ENCODE data around the gene RPL4. TPM values are rescaled to one million over a fixed set of nuclear protein-coding genes. Genes with fewer than 3 reads are reported as not detected.

RPL4 gene
- total RNA-seq, 1 experiment from 2014 or later: 3,648 TPM

- TF ChIP-seq TP53 (CRISPR knock-in tag; IDR thresholded peaks at IDR 0.05): no peak
- no peak for TF ChIP-seq ZNF263 (CRISPR knock-in tag; IDR thresholded peaks at IDR 0.05; ENCODE audit: low read depth)
- no peak for TF ChIP-seq AR (CRISPR knock-in tag; IDR thresholded peaks at IDR 0.05)
- TF ChIP-seq CDX4 (CRISPR knock-in tag; IDR thresholded peaks at IDR 0.05; ENCODE audit: borderline replicate concordance): no peak
- TF ChIP-seq, protein P1, sequence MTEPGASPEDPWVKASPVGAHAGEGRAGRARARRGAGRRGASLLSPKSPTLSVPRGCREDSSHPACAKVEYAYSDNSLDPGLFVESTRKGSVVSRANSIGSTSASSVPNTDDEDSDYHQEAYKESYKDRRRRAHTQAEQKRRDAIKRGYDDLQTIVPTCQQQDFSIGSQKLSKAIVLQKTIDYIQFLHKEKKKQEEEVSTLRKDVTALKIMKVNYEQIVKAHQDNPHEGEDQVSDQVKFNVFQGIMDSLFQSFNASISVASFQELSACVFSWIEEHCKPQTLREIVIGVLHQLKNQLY (CRISPR knock-in tag; IDR thresholded peaks at IDR 0.05): no peak
- TF ChIP-seq ZNF423 (CRISPR knock-in tag; IDR thresholded peaks at IDR 0.05): no peak
- TF ChIP-seq MYBL2 (CRISPR knock-in tag; IDR thresholded peaks at IDR 0.05): no peak
- no peak for TF ChIP-seq ZNF416 (CRISPR knock-in tag; IDR thresholded peaks at IDR 0.05)
- no peak for TF ChIP-seq NFATC4 (CRISPR knock-in tag; IDR thresholded peaks at IDR 0.05)
- TF ChIP-seq FOXK1 (CRISPR knock-in tag; IDR thresholded peaks at IDR 0.05): no peak
- no peak for TF ChIP-seq SMAD3 (CRISPR knock-in tag; IDR thresholded peaks at IDR 0.05; ENCODE audit: borderline replicate concordance)
- no peak for TF ChIP-seq CREM (CRISPR knock-in tag; IDR thresholded peaks at IDR 0.05)
- no peak for TF ChIP-seq FOXP1 (CRISPR knock-in tag; IDR thresholded peaks at IDR 0.05; ENCODE audit: borderline replicate concordance)
- no peak for TF ChIP-seq ETV6 (CRISPR knock-in tag; IDR thresholded peaks at IDR 0.05)
- no peak for TF ChIP-seq TEAD1 (CRISPR knock-in tag; IDR thresholded peaks at IDR 0.05)
- TF ChIP-seq, protein P2, sequence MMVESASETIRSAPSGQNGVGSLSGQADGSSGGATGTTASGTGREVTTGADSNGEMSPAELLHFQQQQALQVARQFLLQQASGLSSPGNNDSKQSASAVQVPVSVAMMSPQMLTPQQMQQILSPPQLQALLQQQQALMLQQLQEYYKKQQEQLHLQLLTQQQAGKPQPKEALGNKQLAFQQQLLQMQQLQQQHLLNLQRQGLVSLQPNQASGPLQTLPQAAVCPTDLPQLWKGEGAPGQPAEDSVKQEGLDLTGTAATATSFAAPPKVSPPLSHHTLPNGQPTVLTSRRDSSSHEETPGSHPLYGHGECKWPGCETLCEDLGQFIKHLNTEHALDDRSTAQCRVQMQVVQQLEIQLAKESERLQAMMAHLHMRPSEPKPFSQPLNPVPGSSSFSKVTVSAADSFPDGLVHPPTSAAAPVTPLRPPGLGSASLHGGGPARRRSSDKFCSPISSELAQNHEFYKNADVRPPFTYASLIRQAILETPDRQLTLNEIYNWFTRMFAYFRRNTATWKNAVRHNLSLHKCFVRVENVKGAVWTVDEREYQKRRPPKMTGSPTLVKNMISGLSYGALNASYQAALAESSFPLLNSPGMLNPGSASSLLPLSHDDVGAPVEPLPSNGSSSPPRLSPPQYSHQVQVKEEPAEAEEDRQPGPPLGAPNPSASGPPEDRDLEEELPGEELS (CRISPR knock-in tag; IDR thresholded peaks at IDR 0.05): no peak
- no peak for TF ChIP-seq TCF7 (CRISPR knock-in tag; IDR thresholded peaks at IDR 0.05; ENCODE audit: low read depth)
- no peak for TF ChIP-seq KAT7 (CRISPR knock-in tag; IDR thresholded peaks at IDR 0.05; ENCODE audit: borderline replicate concordance)
- Mint-ChIP-seq H3K4me3 (no peak overlapping the region), H3K9me3 (no peaks in the 10 kb centered on the region), H3K27ac (peak overlapping the region; percentile 59), H3K36me3 (peaks cover 16% of the 10 kb centered on the region), H3K4me1 (peaks cover 59% of the 10 kb centered on the region), H3K27me3 (ENCODE audit: low read depth) (no peaks in the 10 kb centered on the region)
- ATAC-seq (no peak), DNase-seq (ENCODE audit: low spot score) (no peak)
- POLR2A ChIA-PET: interaction anchor here (0.5 kb wide), 1 partner anchor 51 kb away, joined by 4 read pairs; no protein-coding TSS in a partner anchor
- CTCF ChIA-PET: no interaction called here
These were observed 27.6 kb downstream of the RPL4 start for GRCh38 chr15:66477011-66477410.

GRCh38 chr15:66476535-66476934, 28.1 kb downstream of the RPL4 start:
- Mint-ChIP-seq H3K27ac (peak overlapping the region; percentile 59), H3K27me3 (ENCODE audit: low read depth) (no peaks in the 10 kb centered on the region), H3K9me3 (no peaks in the 10 kb centered on the region), H3K4me1 (peaks cover 63% of the 10 kb centered on the region), H3K36me3 (peaks cover 11% of the 10 kb centered on the region), H3K4me3 (no peak overlapping the region)
- no peak for ATAC-seq
- POLR2A ChIA-PET: interaction anchor here (0.5 kb wide), 1 partner anchor 51 kb away, joined by 4 read pairs; no protein-coding TSS in a partner anchor
- CTCF ChIA-PET: interaction anchor here (3.3 kb wide), 1 partner anchor 22 kb away, joined by 22 read pairs; the partner anchor contains the start of gene SNAPC5
- DNase-seq (ENCODE audit: low spot score): no peak
- no peak for TF ChIP-seq FOXJ3 (CRISPR knock-in tag; IDR thresholded peaks at IDR 0.05; ENCODE audit: borderline replicate concordance)
- TF ChIP-seq, protein P3, sequence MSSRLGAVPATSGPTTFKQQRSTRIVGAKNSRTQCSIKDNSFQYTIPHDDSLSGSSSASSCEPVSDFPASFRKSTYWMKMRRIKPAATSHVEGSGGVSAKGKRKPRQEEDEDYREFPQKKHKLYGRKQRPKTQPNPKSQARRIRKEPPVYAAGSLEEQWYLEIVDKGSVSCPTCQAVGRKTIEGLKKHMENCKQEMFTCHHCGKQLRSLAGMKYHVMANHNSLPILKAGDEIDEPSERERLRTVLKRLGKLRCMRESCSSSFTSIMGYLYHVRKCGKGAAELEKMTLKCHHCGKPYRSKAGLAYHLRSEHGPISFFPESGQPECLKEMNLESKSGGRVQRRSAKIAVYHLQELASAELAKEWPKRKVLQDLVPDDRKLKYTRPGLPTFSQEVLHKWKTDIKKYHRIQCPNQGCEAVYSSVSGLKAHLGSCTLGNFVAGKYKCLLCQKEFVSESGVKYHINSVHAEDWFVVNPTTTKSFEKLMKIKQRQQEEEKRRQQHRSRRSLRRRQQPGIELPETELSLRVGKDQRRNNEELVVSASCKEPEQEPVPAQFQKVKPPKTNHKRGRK (CRISPR knock-in tag; IDR thresholded peaks at IDR 0.05; ENCODE audit: borderline replicate concordance): no peak
- TF ChIP-seq, protein P4, sequence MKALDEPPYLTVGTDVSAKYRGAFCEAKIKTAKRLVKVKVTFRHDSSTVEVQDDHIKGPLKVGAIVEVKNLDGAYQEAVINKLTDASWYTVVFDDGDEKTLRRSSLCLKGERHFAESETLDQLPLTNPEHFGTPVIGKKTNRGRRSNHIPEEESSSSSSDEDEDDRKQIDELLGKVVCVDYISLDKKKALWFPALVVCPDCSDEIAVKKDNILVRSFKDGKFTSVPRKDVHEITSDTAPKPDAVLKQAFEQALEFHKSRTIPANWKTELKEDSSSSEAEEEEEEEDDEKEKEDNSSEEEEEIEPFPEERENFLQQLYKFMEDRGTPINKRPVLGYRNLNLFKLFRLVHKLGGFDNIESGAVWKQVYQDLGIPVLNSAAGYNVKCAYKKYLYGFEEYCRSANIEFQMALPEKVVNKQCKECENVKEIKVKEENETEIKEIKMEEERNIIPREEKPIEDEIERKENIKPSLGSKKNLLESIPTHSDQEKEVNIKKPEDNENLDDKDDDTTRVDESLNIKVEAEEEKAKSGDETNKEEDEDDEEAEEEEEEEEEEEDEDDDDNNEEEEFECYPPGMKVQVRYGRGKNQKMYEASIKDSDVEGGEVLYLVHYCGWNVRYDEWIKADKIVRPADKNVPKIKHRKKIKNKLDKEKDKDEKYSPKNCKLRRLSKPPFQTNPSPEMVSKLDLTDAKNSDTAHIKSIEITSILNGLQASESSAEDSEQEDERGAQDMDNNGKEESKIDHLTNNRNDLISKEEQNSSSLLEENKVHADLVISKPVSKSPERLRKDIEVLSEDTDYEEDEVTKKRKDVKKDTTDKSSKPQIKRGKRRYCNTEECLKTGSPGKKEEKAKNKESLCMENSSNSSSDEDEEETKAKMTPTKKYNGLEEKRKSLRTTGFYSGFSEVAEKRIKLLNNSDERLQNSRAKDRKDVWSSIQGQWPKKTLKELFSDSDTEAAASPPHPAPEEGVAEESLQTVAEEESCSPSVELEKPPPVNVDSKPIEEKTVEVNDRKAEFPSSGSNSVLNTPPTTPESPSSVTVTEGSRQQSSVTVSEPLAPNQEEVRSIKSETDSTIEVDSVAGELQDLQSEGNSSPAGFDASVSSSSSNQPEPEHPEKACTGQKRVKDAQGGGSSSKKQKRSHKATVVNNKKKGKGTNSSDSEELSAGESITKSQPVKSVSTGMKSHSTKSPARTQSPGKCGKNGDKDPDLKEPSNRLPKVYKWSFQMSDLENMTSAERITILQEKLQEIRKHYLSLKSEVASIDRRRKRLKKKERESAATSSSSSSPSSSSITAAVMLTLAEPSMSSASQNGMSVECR (CRISPR knock-in tag; IDR thresholded peaks at IDR 0.05; ENCODE audit: borderline replicate concordance): no peak
- no peak for TF ChIP-seq SOX15 (CRISPR knock-in tag; IDR thresholded peaks at IDR 0.05)
